SK-N-SH treated with all-trans-retinoic acid at 6 μM for 48 hours (cell line): ENCODE measurements around the gene AP3D1.

Experiments
- ARNTL ChIP-seq: fragments of 450-650 bp; formaldehyde crosslinking; IDR thresholded peaks from 2 replicates; pipeline ENCODE4 v1.5.0; 2020; ENCODE audit warnings: low read depth, mild to moderate bottlenecking, moderate library complexity, borderline replicate concordance
- ESRRG ChIP-seq: fragments of 250-450 bp; sonication (Bioruptor Pico); IDR thresholded peaks from 2 replicates; pipeline ENCODE4 v1.6.1; 2021; ENCODE audit warnings: mild to moderate bottlenecking
- GLIS3 ChIP-seq: fragments of 250-450 bp; sonication (Bioruptor Pico); IDR thresholded peaks from 2 replicates; pipeline ENCODE4 v1.5.0; 2020; ENCODE audit warnings: mild to moderate bottlenecking, moderate library complexity
- OSR1 ChIP-seq: fragments of 250-450 bp; sonication (Bioruptor Pico); IDR thresholded peaks from 2 replicates; pipeline ENCODE4 v1.8.0; 2022; ENCODE audit warnings: moderate library complexity, mild to moderate bottlenecking, inconsistent platforms
- PATZ1 ChIP-seq: fragments of 250-450 bp; sonication (Bioruptor Pico); IDR thresholded peaks from 2 replicates; pipeline ENCODE4 v1.8.0; 2020; ENCODE audit warnings: mild to moderate bottlenecking, moderate library complexity, borderline replicate concordance
- RARB ChIP-seq: fragments of 250-450 bp; sonication (Bioruptor Pico); IDR thresholded peaks from 2 replicates; pipeline ENCODE4 v1.8.0; 2021; ENCODE audit warnings: mild to moderate bottlenecking, moderate library complexity
- SNAI2 ChIP-seq: fragments of 250-450 bp; sonication (Bioruptor Pico); IDR thresholded peaks from 2 replicates; pipeline ENCODE4 v1.5.0; 2020; ENCODE audit warnings: mild to moderate bottlenecking, moderate library complexity
- ZFP30 ChIP-seq: fragments of 450-650 bp; formaldehyde crosslinking; IDR thresholded peaks from 2 replicates; pipeline ENCODE4 v1.5.0; 2022; ENCODE audit warnings: mild to moderate bottlenecking, moderate library complexity
- ZNF70 ChIP-seq: fragments of 450-650 bp; formaldehyde crosslinking; IDR thresholded peaks from 2 replicates; pipeline ENCODE4 v1.5.0; 2020; ENCODE audit warnings: mild to moderate bottlenecking, moderate library complexity

- TF ChIP-seq OSR1 (CRISPR knock-in tag) = no peak
- TF ChIP-seq ZNF70 (CRISPR knock-in tag) = no peak
- no peak for TF ChIP-seq ESRRG
- no peak for TF ChIP-seq ARNTL (CRISPR knock-in tag)
- TF ChIP-seq RARB (CRISPR knock-in tag) = no peak
- no peak for TF ChIP-seq GLIS3 (CRISPR knock-in tag)
- no peak for TF ChIP-seq PATZ1
- no peak for TF ChIP-seq ZFP30
- no peak for TF ChIP-seq SNAI2
Measured at GRCh38 chr19:2154587-2155075, 3.3 kb upstream of the AP3D1 start.
